Fibroblast of villous mesenchyme (primary cell): Measurements from ENCODE around the gene ZNF462. TPM values are rescaled to one million over a fixed set of nuclear protein-coding genes. Genes with fewer than 3 reads are reported as not detected.

Experiments
- DNase-seq: peaks from one replicate; pipeline ENCODE4 v3.0.0-alpha.2; 2010; ENCODE audit warnings: low read depth
- H3K4me3 ChIP-seq: 2 replicates; pipeline ENCODE4 v1.5.1; 2011; ENCODE audit warnings: low read depth, mild to moderate bottlenecking, low read length
- total RNA-seq: library from RNA; depleted of rRNA; stranded (reverse); fragments of >200 nt; gene quantifications from 2 replicates; pipeline ENCODE4 v1.2.3, GENCODE V29; 2012
- TF ChIP-seq, protein P1 (sequence below): IDR thresholded peaks from 2 replicates; pipeline ENCODE4 v1.5.1; 2012; ENCODE audit warnings: low read depth, mild to moderate bottlenecking, low read length; ENCODE audit not compliant: insufficient read depth

ZNF462 gene
- total RNA-seq, 1 donor: 32.4 TPM

DNA sequence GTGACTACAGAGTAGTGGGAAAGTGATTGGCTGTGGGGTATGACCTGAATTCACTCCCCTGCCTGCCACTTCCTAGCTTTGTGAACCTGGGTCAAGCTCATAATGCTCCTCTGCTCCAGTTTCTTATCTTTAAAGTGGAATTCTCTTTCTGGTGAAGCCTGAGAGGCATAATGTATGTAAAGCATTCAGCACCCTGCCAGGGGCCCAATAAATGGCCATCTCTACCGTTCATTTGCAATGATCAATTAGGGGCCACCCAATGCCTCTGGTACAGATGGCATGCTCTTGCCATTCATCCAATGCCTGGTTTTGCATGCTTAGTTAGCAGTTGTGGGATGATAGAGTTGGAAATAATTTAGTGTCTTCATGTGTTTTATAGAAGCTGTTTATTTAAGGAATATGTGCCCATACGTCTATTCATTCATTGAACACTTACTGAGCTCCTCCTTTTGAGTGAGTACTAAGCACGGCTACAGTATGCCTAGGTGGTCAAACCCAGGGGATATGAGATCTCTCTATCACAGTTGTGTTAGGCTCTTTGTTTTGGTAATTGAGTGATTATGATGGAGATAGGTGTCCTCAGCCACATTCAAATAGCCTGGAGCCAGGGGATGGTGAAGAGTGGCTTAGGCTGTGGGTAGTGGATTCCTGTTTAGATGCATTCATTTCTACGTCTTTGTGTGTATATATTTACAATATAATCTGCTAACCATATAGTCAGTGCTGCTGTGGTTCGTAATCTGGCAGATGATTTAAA, 15.3 kb downstream of the ZNF462 start:
- no peak overlapping the region for H3K4me3 ChIP-seq
- TF ChIP-seq, protein P1, sequence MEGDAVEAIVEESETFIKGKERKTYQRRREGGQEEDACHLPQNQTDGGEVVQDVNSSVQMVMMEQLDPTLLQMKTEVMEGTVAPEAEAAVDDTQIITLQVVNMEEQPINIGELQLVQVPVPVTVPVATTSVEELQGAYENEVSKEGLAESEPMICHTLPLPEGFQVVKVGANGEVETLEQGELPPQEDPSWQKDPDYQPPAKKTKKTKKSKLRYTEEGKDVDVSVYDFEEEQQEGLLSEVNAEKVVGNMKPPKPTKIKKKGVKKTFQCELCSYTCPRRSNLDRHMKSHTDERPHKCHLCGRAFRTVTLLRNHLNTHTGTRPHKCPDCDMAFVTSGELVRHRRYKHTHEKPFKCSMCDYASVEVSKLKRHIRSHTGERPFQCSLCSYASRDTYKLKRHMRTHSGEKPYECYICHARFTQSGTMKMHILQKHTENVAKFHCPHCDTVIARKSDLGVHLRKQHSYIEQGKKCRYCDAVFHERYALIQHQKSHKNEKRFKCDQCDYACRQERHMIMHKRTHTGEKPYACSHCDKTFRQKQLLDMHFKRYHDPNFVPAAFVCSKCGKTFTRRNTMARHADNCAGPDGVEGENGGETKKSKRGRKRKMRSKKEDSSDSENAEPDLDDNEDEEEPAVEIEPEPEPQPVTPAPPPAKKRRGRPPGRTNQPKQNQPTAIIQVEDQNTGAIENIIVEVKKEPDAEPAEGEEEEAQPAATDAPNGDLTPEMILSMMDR: no peak
- no peak for DNase-seq

DNA sequence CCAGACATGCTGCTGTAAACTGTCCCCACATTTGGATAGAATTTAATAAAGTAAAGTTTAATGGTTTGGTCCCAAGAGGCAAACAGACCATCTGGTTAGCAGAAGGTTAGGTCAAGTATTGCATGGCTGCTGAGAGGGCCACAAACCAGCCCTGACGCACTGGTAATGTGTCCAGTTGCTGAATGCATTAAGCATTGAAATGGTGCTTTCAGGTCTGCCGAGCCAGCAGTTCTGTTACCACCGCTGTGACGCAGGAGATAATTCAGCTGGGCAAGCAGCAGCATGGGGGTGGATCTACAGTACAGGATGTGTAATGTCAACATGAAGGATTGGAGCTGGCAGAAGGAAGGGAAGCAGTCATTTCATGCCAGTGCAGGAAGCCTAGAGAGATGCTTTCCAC, 16.0 kb downstream of the ZNF462 start:
- peak; percentile 98 for DNase-seq
- TF ChIP-seq, protein P1: no peak
- H3K4me3 ChIP-seq: no peak overlapping the region

DNA sequence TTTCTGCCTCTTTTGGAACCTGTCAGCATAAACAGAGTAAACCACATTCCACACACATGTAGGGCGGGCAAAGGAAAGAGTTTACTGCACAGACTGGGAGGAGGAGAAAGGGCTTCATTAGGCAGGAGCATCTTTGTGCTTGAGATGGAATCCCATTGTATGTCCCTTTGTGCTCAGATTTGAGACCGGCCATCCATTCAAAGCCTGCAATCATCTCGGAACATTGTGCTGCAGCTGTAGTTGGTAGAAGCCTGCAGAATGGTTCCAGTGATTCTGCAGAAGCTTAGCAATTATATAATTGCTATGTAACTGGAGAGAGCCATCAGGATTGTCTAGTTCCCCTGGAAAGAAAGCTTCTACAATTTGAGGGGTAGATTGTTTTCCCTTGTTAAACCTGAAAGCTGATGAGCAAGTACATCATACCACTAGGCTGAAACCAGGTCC, 16.5 kb downstream of the ZNF462 start:
- H3K4me3 ChIP-seq: no peak overlapping the region
- DNase-seq: no peak
- TF ChIP-seq, protein P1: no peak

DNA sequence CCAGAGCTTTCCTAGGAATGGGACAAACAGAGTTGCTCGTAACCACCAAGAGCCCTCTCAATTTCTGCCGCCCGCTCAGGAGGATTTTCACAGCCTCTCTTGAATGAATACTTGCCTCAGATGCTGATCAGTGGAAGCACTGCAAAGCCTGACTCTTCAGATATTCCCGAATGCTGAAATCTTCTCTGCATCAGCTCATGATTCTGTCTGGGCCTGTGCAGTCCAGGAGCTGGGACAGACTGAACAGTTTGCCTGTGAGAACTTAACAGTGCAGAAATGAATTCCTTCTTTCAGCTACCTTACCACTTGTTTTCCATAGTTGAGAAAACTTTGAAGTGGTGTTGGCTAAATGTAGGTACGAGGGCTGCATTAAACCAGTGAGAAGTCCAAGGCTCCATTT, 17.1 kb downstream of the ZNF462 start:
- TF ChIP-seq, protein P1: no peak
- H3K4me3 ChIP-seq: no peak overlapping the region
- DNase-seq: no peak

DNA sequence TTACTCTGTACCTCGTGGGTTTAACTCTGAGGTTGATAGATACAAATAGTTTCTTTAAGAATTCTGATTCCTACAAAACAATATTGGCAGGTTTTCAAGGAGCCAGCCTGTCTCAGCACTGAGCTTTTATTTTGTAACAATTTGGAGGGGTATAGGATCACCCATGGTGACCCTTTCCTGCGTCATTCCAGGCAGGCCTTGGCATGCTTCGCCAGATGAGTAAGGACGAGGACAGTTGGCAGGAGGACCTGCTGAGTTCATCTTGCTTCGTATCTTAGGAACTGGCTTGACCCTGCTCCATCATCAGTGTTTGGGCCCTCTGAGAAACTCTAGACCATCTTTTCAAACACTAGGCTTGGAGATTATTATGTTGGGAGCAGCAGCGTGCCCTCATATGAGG, 17.9 kb downstream of the ZNF462 start:
- DNase-seq: no peak

DNA sequence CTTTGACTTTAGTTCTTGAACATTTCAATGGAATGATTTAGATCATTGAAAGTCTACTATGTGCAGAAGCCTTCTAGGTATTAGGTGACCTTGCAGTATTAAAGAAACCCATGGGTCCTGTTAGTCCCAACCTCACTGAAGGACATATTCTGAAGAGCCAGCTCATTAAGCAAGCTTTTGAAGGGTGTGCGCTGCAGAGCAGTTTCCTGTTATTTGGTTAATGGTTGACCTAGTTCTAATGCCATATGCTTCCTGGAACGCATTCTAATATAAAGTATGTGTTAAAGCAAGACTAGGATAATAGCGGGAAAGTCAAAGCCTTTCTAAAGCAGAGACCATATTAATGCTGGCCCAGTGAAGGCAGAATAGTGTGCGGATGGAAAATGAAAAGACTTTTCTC, 20.1 kb downstream of the ZNF462 start:
- no peak overlapping the region for H3K4me3 ChIP-seq
- TF ChIP-seq, protein P1: no peak
- DNase-seq: no peak

More for the DNA sequence above, 17.9 kb downstream of the ZNF462 start:
- H3K4me3 ChIP-seq: no peak overlapping the region
- TF ChIP-seq, protein P1: no peak
